Body of pancreas (tissue), 4 donors: ENCODE data around the gene CCDC102B. TPM values are rescaled to one million over a fixed set of nuclear protein-coding genes. Genes with fewer than 3 reads are reported as not detected.
"Not testable (repeated sequence)": the region's sequence is repeated elsewhere in the genome, so short reads cannot be mapped to it uniquely, and the experiment has no call there.

Source experiments
- ATAC-seq: fragments of 150-250 bp; one replicate; pipeline ENCODE4 v1.9.1; 2016
- DNase-seq, 4 donors: peaks; one replicate each; pipeline ENCODE4 v3.0.0-alpha.2; 2019
- H3K27ac ChIP-seq, 4 donors: fragments of 200-600 bp; sonication (generic); 1 replicate in 3 of 4; 2 replicates in 1 of 4; pipeline versions ENCODE4 v1.5.1 to v1.6.1; 2016 to 2019; ENCODE audit warnings: mild to moderate bottlenecking in 1 of 4, mixed read lengths in 1 of 4, moderate library complexity in 1 of 4
- H3K27me3 ChIP-seq, 2 donors: fragments of 200-600 bp; sonication (generic); one replicate each; pipeline ENCODE4 v1.6.0; 2016; ENCODE audit warnings: mild to moderate bottlenecking in 1 of 2
- H3K36me3 ChIP-seq, 2 donors: fragments of 200-600 bp; sonication (generic); replicated peaks in 1 of 2; 2 replicates each; pipeline ENCODE4 v1.5.1; 2016; ENCODE audit warnings: low read depth in 2 of 2; ENCODE audit not compliant: insufficient read depth in 1 of 2
- H3K4me1 ChIP-seq: fragments of 200-600 bp; sonication (generic); one replicate; pipeline ENCODE4 v1.6.0; 2016
- H3K4me3 ChIP-seq, 2 donors: fragments of 200-600 bp; sonication (generic); 1 replicate in 1 of 2; 2 replicates in 1 of 2; pipeline ENCODE4 v1.5.1; 2016 to 2019
- H3K9me3 ChIP-seq, 3 donors: fragments of 200-600 bp; sonication (generic); 1 replicate in 2 of 3; 2 replicates in 1 of 3; pipeline ENCODE4 v1.5.1; 2016
- CTCF ChIP-seq, 7 experiments: fragments of 450-650 bp in 4 of 7; fragments of 200-600 bp in 3 of 7; sonication (generic) in 3 of 7; IDR thresholded peaks; one replicate each; pipeline ENCODE4 v1.5.1; 2016 to 2019; ENCODE audit warnings: antibody characterized with exemption in 7 of 7
- POLR2A ChIP-seq, 3 donors: fragments of 450-650 bp; IDR thresholded peaks; one replicate each; pipeline ENCODE4 v1.6.1; 2016; ENCODE audit warnings: antibody characterized with exemption in 3 of 3, mild to moderate bottlenecking in 2 of 3
- WGBS, 2 donors: methylation state at CpG; one replicate each; pipeline ENCODE4 v1.1.5; 2017; 5-methylcytosine and 5-hydroxymethylcytosine counted together
- intact Hi-C: fragments of 100-400 bp; cut with DNase I; formaldehyde crosslinking; loops from one replicate; pipeline ENCODE4 v1.15.1; 2023
- total RNA-seq, 2 donors: library from RNA; depleted of rRNA; stranded (reverse); fragments of >200 nt; gene quantifications; one replicate each; pipeline ENCODE4 v1.1.0, GENCODE V29; 2016

The CCDC102B gene
- total RNA-seq, 2 donors from 2014 or later: 4.9 to 6.3 TPM

GRCh38 chr18:68780802-68781635 is 16.9 kb upstream of the CCDC102B start:
- Histone ChIP-seq H3K36me3 (no peaks in the 10 kb centered on the region), H3K4me3 (no peak overlapping the region), H3K4me1 (no peaks in the 10 kb centered on the region), H3K27ac (no peak overlapping the region), H3K9me3 (no peaks in the 10 kb centered on the region), H3K27me3 (no peaks in the 10 kb centered on the region)
- intact Hi-C loops: no loop called here
- 56 to 61% methylated on average over 2 of the region's 2 CpGs for WGBS, 2 donors
- ATAC-seq: no peak
- no peak for DNase-seq
- TF ChIP-seq POLR2A (IDR thresholded peaks at IDR 0.05) (no peak), CTCF (IDR thresholded peaks at IDR 0.05) (no peak)

GRCh38 chr18:68783506-68783905 is 14.4 kb upstream of the CCDC102B start:
- no peak for TF ChIP-seq CTCF (IDR thresholded peaks at IDR 0.05)
- TF ChIP-seq POLR2A (IDR thresholded peaks at IDR 0.05): no peak
- no peak overlapping the region for H3K27ac ChIP-seq
- DNase-seq: no peak
- H3K36me3 ChIP-seq: no peaks in the 10 kb centered on the region
- WGBS, 2 donors: 51 to 54% methylated on average over 1 of the region's 1 CpG
- no peaks in the 10 kb centered on the region for H3K4me1 ChIP-seq
- H3K9me3 ChIP-seq: no peaks in the 10 kb centered on the region
- H3K4me3 ChIP-seq: no peak overlapping the region
- ATAC-seq: no peak
- intact Hi-C loops: no loop called here
- H3K27me3 ChIP-seq: no peaks in the 10 kb centered on the region

- H3K9me3 ChIP-seq: no peaks in the 10 kb centered on the region
- H3K36me3 ChIP-seq: no peaks in the 10 kb centered on the region
- intact Hi-C loops: no loop called here
- H3K4me1 ChIP-seq: no peaks in the 10 kb centered on the region
- H3K27ac ChIP-seq: no peak overlapping the region
- TF ChIP-seq CTCF (IDR thresholded peaks at IDR 0.05) (no peak), POLR2A (IDR thresholded peaks at IDR 0.05) (no peak)
- DNase-seq (no peak), ATAC-seq (no peak)
- H3K4me3 ChIP-seq: no peak overlapping the region
- 63 to 73% methylated on average over 3 of the region's 3 CpGs for WGBS, 2 donors
- H3K27me3 ChIP-seq: no peaks in the 10 kb centered on the region
Observed at GRCh38 chr18:68784071-68784470, 13.8 kb upstream of the CCDC102B start.

GRCh38 chr18:68790290-68790689 is 7.6 kb upstream of the CCDC102B start:
- H3K36me3 ChIP-seq: not testable (repeated sequence)

GRCh38 chr18:68791801-68792200 is 6.1 kb upstream of the CCDC102B start:
- ATAC-seq: no peak
- intact Hi-C loops: no loop called here
- Histone ChIP-seq H3K4me1 (no peaks in the 10 kb centered on the region), H3K9me3 (no peaks in the 10 kb centered on the region), H3K27me3 (no peaks in the 10 kb centered on the region), H3K36me3 (no peaks in the 10 kb centered on the region), H3K4me3 (no peak overlapping the region), H3K27ac (no peak overlapping the region)
- 60 to 65% methylated on average over 2 of the region's 2 CpGs for WGBS, 2 donors
- TF ChIP-seq CTCF (IDR thresholded peaks at IDR 0.05) (no peak), POLR2A (IDR thresholded peaks at IDR 0.05) (no peak)
- no peak for DNase-seq

More at GRCh38 chr18:68790290-68790689, 7.6 kb upstream of the CCDC102B start:
- H3K4me3 ChIP-seq, ATAC-seq, H3K9me3 ChIP-seq, intact Hi-C loops, H3K27ac ChIP-seq, H3K4me1 ChIP-seq, H3K27me3 ChIP-seq, DNase-seq: not testable (repeated sequence)
- 79 to 80% methylated on average over 18 to 20 of the region's 22 CpGs for WGBS, 2 donors
